ENCODE measurements around the gene PRR11.

PRR11 gene

GRCh38 chr17:59107306-59107670 lies 48.3 kb upstream of the PRR11 start:
- Histone ChIP-seq H3K36me3 (replicated peaks; ENCODE audit: insufficient read depth, low read length) (no peaks in the 10 kb centered on the region; the same call in 1 of the 2 replicates), H3K4me1 (ENCODE audit: low read length) (peaks cover 8% of the 10 kb centered on the region), H3K9me2 (replicated peaks; ENCODE audit: insufficient read depth, low read length) (no peaks in the 10 kb centered on the region), H3K79me2 (ENCODE audit: low read length) (peaks cover 36% of the 10 kb centered on the region), H2AFZ (ENCODE audit: low read length) (peak overlapping the region; percentile 41), H3K4me3 (ENCODE audit: low read length) (peak overlapping the region; percentile 64), H3F3A (ENCODE audit: insufficient read depth, low read length) (peaks cover 20% of the 10 kb centered on the region), H3K27ac (ENCODE audit: low read length) (peak overlapping the region; percentile 84), H4K20me1 (ENCODE audit: insufficient read depth, low read length) (no peaks in the 10 kb centered on the region), H3K4me2 (ENCODE audit: low read depth, low read length) (peak overlapping the region; percentile 70), H3K27me3 (replicated peaks; ENCODE audit: insufficient read depth, low read length) (no peaks in the 10 kb centered on the region), H3K9me3 (replicated peaks; ENCODE audit: insufficient read depth, low read length) (no peaks in the 10 kb centered on the region), H3K9ac (ENCODE audit: low read length) (peak overlapping the region; percentile 55)
- no peak for DNase-seq
- TF ChIP-seq CTCF (IDR thresholded peaks at IDR 0.05; ENCODE audit: low read length): no peak
- no peak for TF ChIP-seq EZH2phosphoT487 (IDR thresholded peaks at IDR 0.05; ENCODE audit: low read length)
- TF ChIP-seq EZH2 (optimal IDR thresholded peaks at IDR 0.05; ENCODE audit: low read depth, low read length): no peak

GRCh38 chr17:59108400-59109102 lies 47.0 kb upstream of the PRR11 start:
- no peaks in the 10 kb centered on the region for H4K20me1 ChIP-seq (ENCODE audit: insufficient read depth, low read length)
- no peak for TF ChIP-seq EZH2 (optimal IDR thresholded peaks at IDR 0.05; ENCODE audit: low read depth, low read length)
- no peak for TF ChIP-seq CTCF (IDR thresholded peaks at IDR 0.05; ENCODE audit: low read length)
- TF ChIP-seq EZH2phosphoT487 (IDR thresholded peaks at IDR 0.05; ENCODE audit: low read length): no peak
- peaks cover 8% of the 10 kb centered on the region for H3K4me1 ChIP-seq (ENCODE audit: low read length)
- no peak overlapping the region for H2AFZ ChIP-seq (ENCODE audit: low read length)
- no peaks in the 10 kb centered on the region for H3K9me2 ChIP-seq (replicated peaks; ENCODE audit: insufficient read depth, low read length)
- H3K36me3 ChIP-seq (replicated peaks; ENCODE audit: insufficient read depth, low read length): no peaks in the 10 kb centered on the region; the same call in 1 of the 2 replicates
- H3K9me3 ChIP-seq (replicated peaks; ENCODE audit: insufficient read depth, low read length): no peaks in the 10 kb centered on the region
- H3K9ac ChIP-seq (ENCODE audit: low read length): no peak overlapping the region
- DNase-seq: no peak
- no peak overlapping the region for H3K4me3 ChIP-seq (ENCODE audit: low read length)
- H3K79me2 ChIP-seq (ENCODE audit: low read length): peaks cover 28% of the 10 kb centered on the region
- H3K4me2 ChIP-seq (ENCODE audit: low read depth, low read length): no peak overlapping the region
- no peaks in the 10 kb centered on the region for H3K27me3 ChIP-seq (replicated peaks; ENCODE audit: insufficient read depth, low read length)
- peaks cover 20% of the 10 kb centered on the region for H3F3A ChIP-seq (ENCODE audit: insufficient read depth, low read length)
- H3K27ac ChIP-seq (ENCODE audit: low read length): no peak overlapping the region

GRCh38 chr17:59110973-59111372 lies 44.6 kb upstream of the PRR11 start:
- no peak for TF ChIP-seq CTCF (IDR thresholded peaks at IDR 0.05; ENCODE audit: low read length)
- no peak for TF ChIP-seq EZH2phosphoT487 (IDR thresholded peaks at IDR 0.05; ENCODE audit: low read length)
- TF ChIP-seq EZH2 (optimal IDR thresholded peaks at IDR 0.05; ENCODE audit: low read depth, low read length): no peak
- Histone ChIP-seq H3K36me3 (replicated peaks; ENCODE audit: insufficient read depth, low read length) (no peaks in the 10 kb centered on the region; the same call in 1 of the 2 replicates), H4K20me1 (ENCODE audit: insufficient read depth, low read length) (no peaks in the 10 kb centered on the region), H3K79me2 (ENCODE audit: low read length) (peaks cover 12% of the 10 kb centered on the region), H3K27ac (ENCODE audit: low read length) (no peak overlapping the region), H3K9me3 (replicated peaks; ENCODE audit: insufficient read depth, low read length) (no peaks in the 10 kb centered on the region), H3K9ac (ENCODE audit: low read length) (no peak overlapping the region), H3K4me3 (ENCODE audit: low read length) (no peak overlapping the region), H2AFZ (ENCODE audit: low read length) (no peak overlapping the region), H3F3A (ENCODE audit: insufficient read depth, low read length) (peaks cover 15% of the 10 kb centered on the region), H3K9me2 (replicated peaks; ENCODE audit: insufficient read depth, low read length) (no peaks in the 10 kb centered on the region), H3K27me3 (replicated peaks; ENCODE audit: insufficient read depth, low read length) (no peaks in the 10 kb centered on the region), H3K4me1 (ENCODE audit: low read length) (no peaks in the 10 kb centered on the region), H3K4me2 (ENCODE audit: low read depth, low read length) (no peak overlapping the region)
- DNase-seq: no peak
